ENCODE data around the gene BBS2.

The BBS2 gene

GRCh38 chr16:56451753-56452689 is 67.8 kb downstream of the BBS2 start:
- TF ChIP-seq, protein P1, sequence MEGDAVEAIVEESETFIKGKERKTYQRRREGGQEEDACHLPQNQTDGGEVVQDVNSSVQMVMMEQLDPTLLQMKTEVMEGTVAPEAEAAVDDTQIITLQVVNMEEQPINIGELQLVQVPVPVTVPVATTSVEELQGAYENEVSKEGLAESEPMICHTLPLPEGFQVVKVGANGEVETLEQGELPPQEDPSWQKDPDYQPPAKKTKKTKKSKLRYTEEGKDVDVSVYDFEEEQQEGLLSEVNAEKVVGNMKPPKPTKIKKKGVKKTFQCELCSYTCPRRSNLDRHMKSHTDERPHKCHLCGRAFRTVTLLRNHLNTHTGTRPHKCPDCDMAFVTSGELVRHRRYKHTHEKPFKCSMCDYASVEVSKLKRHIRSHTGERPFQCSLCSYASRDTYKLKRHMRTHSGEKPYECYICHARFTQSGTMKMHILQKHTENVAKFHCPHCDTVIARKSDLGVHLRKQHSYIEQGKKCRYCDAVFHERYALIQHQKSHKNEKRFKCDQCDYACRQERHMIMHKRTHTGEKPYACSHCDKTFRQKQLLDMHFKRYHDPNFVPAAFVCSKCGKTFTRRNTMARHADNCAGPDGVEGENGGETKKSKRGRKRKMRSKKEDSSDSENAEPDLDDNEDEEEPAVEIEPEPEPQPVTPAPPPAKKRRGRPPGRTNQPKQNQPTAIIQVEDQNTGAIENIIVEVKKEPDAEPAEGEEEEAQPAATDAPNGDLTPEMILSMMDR (conservative IDR thresholded peaks at IDR 0.05; ENCODE audit: low read depth, low read length) = no peak
- peak overlapping the region; percentile 83 for H3K4me3 ChIP-seq (ENCODE audit: low read depth, low read length)
- DNase-seq (ENCODE audit: low read depth) = peak; percentile 43

DNA sequence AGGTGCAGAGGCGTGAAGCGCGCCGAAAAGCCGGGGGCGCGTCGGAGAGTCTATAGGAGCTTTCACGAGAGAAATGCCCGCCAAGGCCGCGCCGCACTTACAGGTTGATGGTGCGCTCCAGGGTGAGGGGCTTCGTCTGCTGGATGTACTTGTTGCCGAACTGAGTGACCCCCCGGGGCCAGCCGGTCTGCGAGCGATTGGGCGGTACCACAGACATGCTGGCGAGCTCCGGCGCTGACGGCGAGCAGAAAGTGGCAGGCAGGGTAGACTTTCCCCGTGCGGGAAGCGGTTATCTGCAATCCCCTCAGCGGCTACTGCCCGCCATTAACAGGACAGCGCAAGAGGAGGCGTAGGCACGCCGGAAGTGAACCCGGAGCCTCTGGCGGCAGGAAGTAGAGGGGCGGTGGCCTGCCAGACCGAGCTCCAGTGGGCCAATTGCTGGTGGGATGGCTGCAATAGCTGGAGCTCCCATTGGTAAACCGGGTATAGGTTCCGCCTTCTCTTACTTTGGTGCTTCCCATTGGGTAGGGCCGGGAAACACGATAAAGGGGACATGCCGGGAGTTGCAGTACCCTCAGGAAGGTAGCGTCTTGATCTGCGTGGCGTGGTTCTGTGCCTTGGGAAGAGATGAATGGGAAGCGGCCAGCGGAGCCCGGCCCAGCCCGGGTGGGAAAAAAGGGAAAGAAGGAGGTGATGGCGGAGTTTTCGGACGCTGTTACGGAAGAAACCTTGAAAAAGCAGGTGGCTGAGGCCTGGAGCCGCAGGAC is 68.7 kb downstream of the BBS2 start, which contains the start of the genes NUDT21 and OGFOD1:
Gene NUDT21, minus strand, starts transcription at position 347 of the 767 bp plus-strand sequence. Its CDS starts 130 bp downstream, at position 217.
Gene OGFOD1, plus strand, starts transcription at position 569 of the 767 bp plus-strand sequence. Its CDS starts 59 bp downstream, at position 628.
- peak within 1 kb of the TSS; percentile 83 for H3K4me3 ChIP-seq (ENCODE audit: low read depth, low read length)
- TF ChIP-seq, protein P1 (conservative IDR thresholded peaks at IDR 0.05; ENCODE audit: low read depth, low read length) = peak; percentile 7
- DNase-seq (ENCODE audit: low read depth) = peak; percentile 99

DNA sequence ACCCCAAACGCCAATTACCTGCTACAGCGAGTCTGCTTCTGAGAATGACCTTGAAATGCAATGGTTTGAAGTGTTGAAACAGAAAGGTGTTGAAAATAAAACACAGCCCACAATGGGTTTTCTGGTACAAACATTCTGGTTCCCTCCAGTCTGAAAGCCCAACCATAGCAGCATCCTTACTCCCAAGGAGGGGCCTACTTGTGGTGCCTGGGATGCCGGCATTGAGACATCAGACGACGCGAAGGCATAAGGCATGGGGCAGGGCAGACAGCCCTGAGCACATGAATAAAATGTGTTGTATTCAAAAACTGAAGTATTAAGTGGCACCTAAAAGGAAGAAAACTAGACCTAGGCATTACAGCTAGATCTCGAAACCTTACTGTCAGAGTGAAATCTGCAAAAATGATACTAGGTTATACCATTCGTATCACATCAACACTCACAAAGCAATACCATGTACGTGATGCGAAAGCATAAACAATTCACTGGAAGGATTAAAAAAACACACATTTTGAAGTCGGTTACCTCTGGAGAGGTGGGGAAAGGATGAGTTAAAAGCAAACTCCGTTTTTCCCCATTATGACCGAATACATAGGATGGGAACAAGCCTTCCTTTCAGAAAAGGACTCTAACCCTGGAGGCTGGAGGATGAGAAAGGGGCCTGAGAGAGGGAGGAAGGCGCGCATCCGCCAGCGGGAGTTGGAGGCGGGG is 69.4 kb downstream of the BBS2 start:
- TF ChIP-seq, protein P1 (conservative IDR thresholded peaks at IDR 0.05; ENCODE audit: low read depth, low read length) = no peak
- peak overlapping the region; percentile 83 for H3K4me3 ChIP-seq (ENCODE audit: low read depth, low read length)
- peak; percentile 25 for DNase-seq (ENCODE audit: low read depth)

DNA sequence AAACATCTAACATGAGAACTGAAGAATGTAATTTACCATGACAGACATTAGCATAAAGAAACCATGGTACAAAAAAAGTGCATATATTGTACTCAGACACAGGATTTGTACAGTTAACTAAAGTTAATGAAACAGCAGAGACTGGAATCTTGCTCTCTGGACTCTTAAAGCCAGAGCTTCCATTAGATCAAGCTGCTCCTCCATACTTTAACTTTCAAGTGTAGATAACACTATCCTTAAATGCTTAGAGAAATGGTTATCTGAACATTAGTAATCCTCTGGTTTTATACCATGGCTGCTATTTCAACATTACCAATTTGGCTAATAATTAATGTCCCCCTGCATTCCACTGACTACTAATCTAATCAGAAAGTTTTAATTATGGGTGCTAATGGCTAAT is 71.8 kb downstream of the BBS2 start:
- H3K4me3 ChIP-seq (ENCODE audit: low read depth, low read length) = no peak overlapping the region
- TF ChIP-seq, protein P1 (conservative IDR thresholded peaks at IDR 0.05; ENCODE audit: low read depth, low read length) = no peak
- no peak for DNase-seq (ENCODE audit: low read depth)

DNA sequence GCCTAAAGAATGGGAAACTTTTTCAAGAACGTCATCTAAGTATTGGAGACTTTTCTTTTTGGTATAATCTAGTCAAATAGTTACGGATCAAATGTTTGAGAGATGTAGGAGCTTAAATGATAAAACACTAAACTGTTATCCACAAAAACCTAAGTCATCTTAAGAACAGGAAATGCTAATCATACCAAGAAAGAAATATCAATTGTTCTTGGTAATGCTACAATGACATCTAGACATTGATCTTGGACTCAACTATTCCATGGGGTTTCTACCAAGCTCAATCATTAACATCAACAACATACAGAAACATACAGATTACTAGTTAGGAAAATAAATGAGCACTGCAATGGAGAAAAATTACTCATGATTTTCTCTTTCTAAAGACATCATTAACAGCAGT is 72.5 kb downstream of the BBS2 start:
- TF ChIP-seq, protein P1 (conservative IDR thresholded peaks at IDR 0.05; ENCODE audit: low read depth, low read length) = no peak
- no peak overlapping the region for H3K4me3 ChIP-seq (ENCODE audit: low read depth, low read length)
- DNase-seq (ENCODE audit: low read depth) = no peak

DNA sequence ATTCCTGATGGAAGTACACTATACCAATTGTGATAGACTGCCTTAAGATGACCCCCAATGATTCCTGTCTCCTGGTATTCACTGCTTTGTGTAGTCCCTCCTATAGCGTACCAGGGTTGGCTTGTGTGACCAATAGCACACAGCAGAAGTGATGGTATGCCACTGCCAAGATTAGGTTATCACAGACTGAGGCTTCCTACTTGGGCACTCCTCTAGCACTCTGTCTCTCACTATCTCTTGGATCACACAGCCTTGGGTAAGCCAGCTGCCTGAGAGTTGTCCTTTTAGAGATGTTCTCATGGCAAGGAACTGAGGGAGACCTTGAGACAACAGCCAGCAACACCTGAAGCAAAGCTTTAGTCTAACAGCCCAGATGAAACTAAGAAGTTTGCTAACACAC is 81.8 kb downstream of the BBS2 start:
- DNase-seq (ENCODE audit: low read depth) = no peak
- TF ChIP-seq, protein P1 (conservative IDR thresholded peaks at IDR 0.05; ENCODE audit: low read depth, low read length) = no peak
- no peak overlapping the region for H3K4me3 ChIP-seq (ENCODE audit: low read depth, low read length)

Measured in choroid plexus epithelial cell (primary cell).